Left ventricle myocardium inferior (tissue), 1 donor: ENCODE results near the gene DSCAML1. TPM values are rescaled to one million over a fixed set of nuclear protein-coding genes. Genes with fewer than 3 reads are reported as not detected.

Experiments used
- DNase-seq: peaks from one replicate; pipeline ENCODE4 v3.0.0-alpha.2; 2020
- H3K27ac ChIP-seq: fragments of 200-600 bp; replicated peaks from 2 replicates; pipeline ENCODE4 v1.8.0; 2021
- H3K27me3 ChIP-seq: fragments of 200-600 bp; 2 replicates; pipeline ENCODE4 v1.8.0; 2021; ENCODE audit warnings: low read depth
- H3K36me3 ChIP-seq: fragments of 200-600 bp; 2 replicates; pipeline ENCODE4 v1.8.0; 2021
- H3K4me1 ChIP-seq: fragments of 200-600 bp; 2 replicates; pipeline ENCODE4 v1.8.0; 2021
- H3K4me3 ChIP-seq: fragments of 200-600 bp; 2 replicates; pipeline ENCODE4 v1.8.0; 2021; ENCODE audit warnings: mild to moderate bottlenecking, moderate library complexity
- H3K9me3 ChIP-seq: fragments of 200-600 bp; replicated peaks from 2 replicates; pipeline ENCODE4 v1.8.0; 2021
- intact Hi-C: fragments of 100-400 bp; cut with micrococcal nuclease; formaldehyde crosslinking; loops from one replicate; pipeline ENCODE4 v1.11.0; 2022
- total RNA-seq: library from RNA; stranded (reverse); fragmentation: NEBNext Ultra II Directional; extraction: Animal tissue kit (Norgen Biotek cat#: 25700); gene quantifications from one replicate; pipeline ENCODE4 v1.2.1, GENCODE V29; 2021
- TF ChIP-seq, protein P1 (sequence below): fragments of 200-600 bp; IDR thresholded peaks from 2 replicates; pipeline ENCODE4 v1.8.0; 2021; ENCODE audit warnings: antibody characterized with exemption, mild to moderate bottlenecking, borderline replicate concordance
- donor health status: DM: no; HTN: yes; CAD: no; lungs with severe emphysema.

Gene DSCAML1
- total RNA-seq, 1 donor from 2014 or later: 0.19 TPM

GRCh38 chr11:117678658-117679406 is 118.2 kb downstream of the DSCAML1 start:
- no peak overlapping the region for H3K4me3 ChIP-seq
- H3K9me3 ChIP-seq: no peaks in the 10 kb centered on the region
- no peak overlapping the region for H3K27ac ChIP-seq
- H3K4me1 ChIP-seq: peaks cover 11% of the 10 kb centered on the region
- intact Hi-C loops: no loop called here
- DNase-seq: no peak
- no peaks in the 10 kb centered on the region for H3K36me3 ChIP-seq
- H3K27me3 ChIP-seq: no peaks in the 10 kb centered on the region
- TF ChIP-seq, protein P1, sequence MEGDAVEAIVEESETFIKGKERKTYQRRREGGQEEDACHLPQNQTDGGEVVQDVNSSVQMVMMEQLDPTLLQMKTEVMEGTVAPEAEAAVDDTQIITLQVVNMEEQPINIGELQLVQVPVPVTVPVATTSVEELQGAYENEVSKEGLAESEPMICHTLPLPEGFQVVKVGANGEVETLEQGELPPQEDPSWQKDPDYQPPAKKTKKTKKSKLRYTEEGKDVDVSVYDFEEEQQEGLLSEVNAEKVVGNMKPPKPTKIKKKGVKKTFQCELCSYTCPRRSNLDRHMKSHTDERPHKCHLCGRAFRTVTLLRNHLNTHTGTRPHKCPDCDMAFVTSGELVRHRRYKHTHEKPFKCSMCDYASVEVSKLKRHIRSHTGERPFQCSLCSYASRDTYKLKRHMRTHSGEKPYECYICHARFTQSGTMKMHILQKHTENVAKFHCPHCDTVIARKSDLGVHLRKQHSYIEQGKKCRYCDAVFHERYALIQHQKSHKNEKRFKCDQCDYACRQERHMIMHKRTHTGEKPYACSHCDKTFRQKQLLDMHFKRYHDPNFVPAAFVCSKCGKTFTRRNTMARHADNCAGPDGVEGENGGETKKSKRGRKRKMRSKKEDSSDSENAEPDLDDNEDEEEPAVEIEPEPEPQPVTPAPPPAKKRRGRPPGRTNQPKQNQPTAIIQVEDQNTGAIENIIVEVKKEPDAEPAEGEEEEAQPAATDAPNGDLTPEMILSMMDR: no peak

- TF ChIP-seq, protein P1: no peak
- Histone ChIP-seq H3K27ac (no peak overlapping the region), H3K4me3 (no peak overlapping the region), H3K9me3 (no peaks in the 10 kb centered on the region), H3K36me3 (no peaks in the 10 kb centered on the region), H3K27me3 (no peaks in the 10 kb centered on the region), H3K4me1 (peaks cover 11% of the 10 kb centered on the region)
- no peak for DNase-seq
- intact Hi-C loops: no loop called here
Observed at GRCh38 chr11:117677729-117678310, 119.2 kb downstream of the DSCAML1 start.

GRCh38 chr11:117676501-117676900 is 120.5 kb downstream of the DSCAML1 start:
- Histone ChIP-seq H3K9me3 (no peaks in the 10 kb centered on the region), H3K27ac (no peak overlapping the region), H3K27me3 (no peaks in the 10 kb centered on the region), H3K4me3 (no peak overlapping the region), H3K36me3 (no peaks in the 10 kb centered on the region), H3K4me1 (peaks cover 11% of the 10 kb centered on the region)
- TF ChIP-seq, protein P1: no peak
- DNase-seq: no peak
- intact Hi-C loops: no loop called here

- H3K27ac ChIP-seq: no peak overlapping the region
- H3K4me1 ChIP-seq: peaks cover 3% of the 10 kb centered on the region
- intact Hi-C loops: no loop called here
- no peaks in the 10 kb centered on the region for H3K27me3 ChIP-seq
- H3K9me3 ChIP-seq: no peaks in the 10 kb centered on the region
- TF ChIP-seq, protein P1: no peak
- no peaks in the 10 kb centered on the region for H3K36me3 ChIP-seq
- no peak for DNase-seq
- H3K4me3 ChIP-seq: no peak overlapping the region
Observed at GRCh38 chr11:117673602-117674001, 123.4 kb downstream of the DSCAML1 start.

GRCh38 chr11:117671370-117671769 is 125.6 kb downstream of the DSCAML1 start:
- Histone ChIP-seq H3K27me3 (no peaks in the 10 kb centered on the region), H3K4me3 (no peak overlapping the region), H3K9me3 (no peaks in the 10 kb centered on the region), H3K27ac (no peak overlapping the region), H3K4me1 (peaks cover 3% of the 10 kb centered on the region), H3K36me3 (no peaks in the 10 kb centered on the region)
- intact Hi-C loops: no loop called here
- no peak for DNase-seq
- TF ChIP-seq, protein P1: no peak
